ENCODE results near the gene MEF2C. TPM values are rescaled to one million over a fixed set of nuclear protein-coding genes. Genes with fewer than 3 reads are reported as not detected.

The MEF2C gene
- total RNA-seq, 1 experiment from 2014 or later = 1.7 TPM

DNA sequence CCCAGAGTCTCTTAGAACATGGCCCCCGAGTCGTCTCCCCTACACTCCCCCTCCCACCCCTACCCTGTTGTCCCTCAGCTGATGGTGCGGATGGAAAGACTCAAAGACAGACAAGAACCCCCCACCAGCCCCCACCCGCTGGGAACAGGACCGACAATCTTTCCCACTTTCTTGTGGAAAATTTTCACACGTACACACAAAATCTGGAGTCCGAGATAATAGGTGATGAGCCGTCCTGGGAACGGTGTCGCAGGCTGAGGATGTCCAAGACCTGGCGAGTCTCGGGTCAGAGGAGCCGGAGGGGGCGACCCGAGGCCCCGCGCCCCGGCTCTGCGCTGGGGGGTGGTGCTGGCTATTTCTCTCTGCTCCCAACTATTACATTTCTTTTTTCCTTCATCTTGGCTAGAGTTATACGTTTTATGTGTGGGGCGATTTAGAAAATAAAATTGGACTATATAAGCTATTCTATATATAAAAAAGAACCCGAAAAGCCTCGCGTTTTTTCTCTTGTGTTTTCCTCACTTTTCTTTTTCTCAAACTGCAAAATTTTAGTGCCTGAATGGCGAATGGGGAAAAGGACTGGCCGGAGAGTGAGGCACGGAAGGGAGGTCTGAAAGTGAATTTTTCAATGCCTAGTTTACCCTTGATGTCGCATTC lies 188.8 kb downstream of the MEF2C start:
- no peaks in the 10 kb centered on the region for H3K9me3 Mint-ChIP-seq
- peaks cover 69% of the 10 kb centered on the region for H3K4me1 Mint-ChIP-seq

More for the DNA sequence above, 188.8 kb downstream of the MEF2C start:
- Mint-ChIP-seq H3K27me3 (ENCODE audit: low read depth) (peaks cover 83% of the 10 kb centered on the region), H3K27ac (no peak overlapping the region), H3K4me3 (peak overlapping the region; percentile 67), H3K36me3 (no peaks in the 10 kb centered on the region)
- ChIA-PET CTCF (interaction anchor here (1.5 to 3.8 kb wide), 3 partner anchors 30 to 34 kb away, joined by 4 to 33 read pairs (median 5); no protein-coding TSS in a partner anchor), POLR2A (no interaction called here)
- ATAC-seq (no peak), DNase-seq (ENCODE audit: low spot score) (no peak)
- TF ChIP-seq, protein P1, sequence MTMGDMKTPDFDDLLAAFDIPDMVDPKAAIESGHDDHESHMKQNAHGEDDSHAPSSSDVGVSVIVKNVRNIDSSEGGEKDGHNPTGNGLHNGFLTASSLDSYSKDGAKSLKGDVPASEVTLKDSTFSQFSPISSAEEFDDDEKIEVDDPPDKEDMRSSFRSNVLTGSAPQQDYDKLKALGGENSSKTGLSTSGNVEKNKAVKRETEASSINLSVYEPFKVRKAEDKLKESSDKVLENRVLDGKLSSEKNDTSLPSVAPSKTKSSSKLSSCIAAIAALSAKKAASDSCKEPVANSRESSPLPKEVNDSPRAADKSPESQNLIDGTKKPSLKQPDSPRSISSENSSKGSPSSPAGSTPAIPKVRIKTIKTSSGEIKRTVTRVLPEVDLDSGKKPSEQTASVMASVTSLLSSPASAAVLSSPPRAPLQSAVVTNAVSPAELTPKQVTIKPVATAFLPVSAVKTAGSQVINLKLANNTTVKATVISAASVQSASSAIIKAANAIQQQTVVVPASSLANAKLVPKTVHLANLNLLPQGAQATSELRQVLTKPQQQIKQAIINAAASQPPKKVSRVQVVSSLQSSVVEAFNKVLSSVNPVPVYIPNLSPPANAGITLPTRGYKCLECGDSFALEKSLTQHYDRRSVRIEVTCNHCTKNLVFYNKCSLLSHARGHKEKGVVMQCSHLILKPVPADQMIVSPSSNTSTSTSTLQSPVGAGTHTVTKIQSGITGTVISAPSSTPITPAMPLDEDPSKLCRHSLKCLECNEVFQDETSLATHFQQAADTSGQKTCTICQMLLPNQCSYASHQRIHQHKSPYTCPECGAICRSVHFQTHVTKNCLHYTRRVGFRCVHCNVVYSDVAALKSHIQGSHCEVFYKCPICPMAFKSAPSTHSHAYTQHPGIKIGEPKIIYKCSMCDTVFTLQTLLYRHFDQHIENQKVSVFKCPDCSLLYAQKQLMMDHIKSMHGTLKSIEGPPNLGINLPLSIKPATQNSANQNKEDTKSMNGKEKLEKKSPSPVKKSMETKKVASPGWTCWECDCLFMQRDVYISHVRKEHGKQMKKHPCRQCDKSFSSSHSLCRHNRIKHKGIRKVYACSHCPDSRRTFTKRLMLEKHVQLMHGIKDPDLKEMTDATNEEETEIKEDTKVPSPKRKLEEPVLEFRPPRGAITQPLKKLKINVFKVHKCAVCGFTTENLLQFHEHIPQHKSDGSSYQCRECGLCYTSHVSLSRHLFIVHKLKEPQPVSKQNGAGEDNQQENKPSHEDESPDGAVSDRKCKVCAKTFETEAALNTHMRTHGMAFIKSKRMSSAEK (CRISPR knock-in tag; IDR thresholded peaks at IDR 0.05; ENCODE audit: borderline replicate concordance) = no peak
- TF ChIP-seq NFE2L1 (CRISPR knock-in tag; IDR thresholded peaks at IDR 0.05) (no peak), ZNF416 (CRISPR knock-in tag; IDR thresholded peaks at IDR 0.05) (no peak), CBFB (CRISPR knock-in tag; IDR thresholded peaks at IDR 0.05; ENCODE audit: low read depth) (no peak), FOXP4 (CRISPR knock-in tag; IDR thresholded peaks at IDR 0.05) (no peak), ZNF121 (CRISPR knock-in tag; IDR thresholded peaks at IDR 0.05) (no peak), IRF2 (CRISPR knock-in tag; IDR thresholded peaks at IDR 0.05; ENCODE audit: borderline replicate concordance, low read depth) (no peak), OVOL2 (CRISPR knock-in tag; IDR thresholded peaks at IDR 0.05; ENCODE audit: borderline replicate concordance) (no peak), KAT7 (CRISPR knock-in tag; IDR thresholded peaks at IDR 0.05; ENCODE audit: borderline replicate concordance) (no peak)
- TF ChIP-seq, protein P2, sequence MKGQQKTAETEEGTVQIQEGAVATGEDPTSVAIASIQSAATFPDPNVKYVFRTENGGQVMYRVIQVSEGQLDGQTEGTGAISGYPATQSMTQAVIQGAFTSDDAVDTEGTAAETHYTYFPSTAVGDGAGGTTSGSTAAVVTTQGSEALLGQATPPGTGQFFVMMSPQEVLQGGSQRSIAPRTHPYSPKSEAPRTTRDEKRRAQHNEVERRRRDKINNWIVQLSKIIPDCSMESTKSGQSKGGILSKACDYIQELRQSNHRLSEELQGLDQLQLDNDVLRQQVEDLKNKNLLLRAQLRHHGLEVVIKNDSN (CRISPR knock-in tag; IDR thresholded peaks at IDR 0.05) = no peak
- TF ChIP-seq, protein P3, sequence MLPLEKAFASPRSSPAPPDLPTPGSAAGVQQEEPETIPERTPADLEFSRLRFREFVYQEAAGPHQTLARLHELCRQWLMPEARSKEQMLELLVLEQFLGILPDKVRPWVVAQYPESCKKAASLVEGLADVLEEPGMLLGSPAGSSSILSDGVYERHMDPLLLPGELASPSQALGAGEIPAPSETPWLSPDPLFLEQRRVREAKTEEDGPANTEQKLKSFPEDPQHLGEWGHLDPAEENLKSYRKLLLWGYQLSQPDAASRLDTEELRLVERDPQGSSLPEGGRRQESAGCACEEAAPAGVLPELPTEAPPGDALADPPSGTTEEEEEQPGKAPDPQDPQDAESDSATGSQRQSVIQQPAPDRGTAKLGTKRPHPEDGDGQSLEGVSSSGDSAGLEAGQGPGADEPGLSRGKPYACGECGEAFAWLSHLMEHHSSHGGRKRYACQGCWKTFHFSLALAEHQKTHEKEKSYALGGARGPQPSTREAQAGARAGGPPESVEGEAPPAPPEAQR (CRISPR knock-in tag; IDR thresholded peaks at IDR 0.05) = no peak
- TF ChIP-seq, protein P4, sequence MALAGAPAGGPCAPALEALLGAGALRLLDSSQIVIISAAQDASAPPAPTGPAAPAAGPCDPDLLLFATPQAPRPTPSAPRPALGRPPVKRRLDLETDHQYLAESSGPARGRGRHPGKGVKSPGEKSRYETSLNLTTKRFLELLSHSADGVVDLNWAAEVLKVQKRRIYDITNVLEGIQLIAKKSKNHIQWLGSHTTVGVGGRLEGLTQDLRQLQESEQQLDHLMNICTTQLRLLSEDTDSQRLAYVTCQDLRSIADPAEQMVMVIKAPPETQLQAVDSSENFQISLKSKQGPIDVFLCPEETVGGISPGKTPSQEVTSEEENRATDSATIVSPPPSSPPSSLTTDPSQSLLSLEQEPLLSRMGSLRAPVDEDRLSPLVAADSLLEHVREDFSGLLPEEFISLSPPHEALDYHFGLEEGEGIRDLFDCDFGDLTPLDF (CRISPR knock-in tag; IDR thresholded peaks at IDR 0.05) = no peak
